GM12875 (cell line): ENCODE measurements around the gene RAP1A.

Experiments used
- H3K4me3 ChIP-seq: one replicate; pipeline ENCODE4 v1.5.1; 2011; ENCODE audit warnings: low read depth, low read length, control low read depth
- TF ChIP-seq, protein P1 (sequence below): IDR thresholded peaks from 2 replicates; pipeline ENCODE4 v1.5.1; 2011; ENCODE audit warnings: low read depth, mild to moderate bottlenecking, control low read depth, inconsistent platforms, low read length, moderate library complexity, borderline replicate concordance; ENCODE audit not compliant: insufficient read depth

Gene RAP1A

DNA sequence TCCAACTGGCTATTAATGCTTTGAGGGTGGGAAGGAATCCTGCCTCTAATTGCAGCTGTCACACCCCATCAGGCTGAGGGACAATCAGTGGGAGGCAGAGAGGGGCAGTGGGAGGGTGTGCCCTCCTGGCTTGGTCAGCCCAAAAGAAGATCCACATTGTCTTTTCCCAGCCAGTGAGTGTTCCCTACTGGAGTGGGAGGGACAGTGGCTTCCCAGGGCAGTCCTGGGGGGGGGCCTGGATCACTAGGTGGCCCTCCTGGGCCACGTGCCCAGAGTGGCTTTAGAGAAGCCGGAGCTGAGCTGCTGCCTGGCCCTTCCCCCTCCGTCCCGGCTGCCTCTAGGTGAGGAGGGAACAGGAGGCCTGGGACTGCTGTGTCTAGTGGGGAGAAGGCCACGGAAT is 105.6 kb downstream of the RAP1A start:
- H3K4me3 ChIP-seq = no peak overlapping the region
- TF ChIP-seq, protein P1, sequence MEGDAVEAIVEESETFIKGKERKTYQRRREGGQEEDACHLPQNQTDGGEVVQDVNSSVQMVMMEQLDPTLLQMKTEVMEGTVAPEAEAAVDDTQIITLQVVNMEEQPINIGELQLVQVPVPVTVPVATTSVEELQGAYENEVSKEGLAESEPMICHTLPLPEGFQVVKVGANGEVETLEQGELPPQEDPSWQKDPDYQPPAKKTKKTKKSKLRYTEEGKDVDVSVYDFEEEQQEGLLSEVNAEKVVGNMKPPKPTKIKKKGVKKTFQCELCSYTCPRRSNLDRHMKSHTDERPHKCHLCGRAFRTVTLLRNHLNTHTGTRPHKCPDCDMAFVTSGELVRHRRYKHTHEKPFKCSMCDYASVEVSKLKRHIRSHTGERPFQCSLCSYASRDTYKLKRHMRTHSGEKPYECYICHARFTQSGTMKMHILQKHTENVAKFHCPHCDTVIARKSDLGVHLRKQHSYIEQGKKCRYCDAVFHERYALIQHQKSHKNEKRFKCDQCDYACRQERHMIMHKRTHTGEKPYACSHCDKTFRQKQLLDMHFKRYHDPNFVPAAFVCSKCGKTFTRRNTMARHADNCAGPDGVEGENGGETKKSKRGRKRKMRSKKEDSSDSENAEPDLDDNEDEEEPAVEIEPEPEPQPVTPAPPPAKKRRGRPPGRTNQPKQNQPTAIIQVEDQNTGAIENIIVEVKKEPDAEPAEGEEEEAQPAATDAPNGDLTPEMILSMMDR = no peak

DNA sequence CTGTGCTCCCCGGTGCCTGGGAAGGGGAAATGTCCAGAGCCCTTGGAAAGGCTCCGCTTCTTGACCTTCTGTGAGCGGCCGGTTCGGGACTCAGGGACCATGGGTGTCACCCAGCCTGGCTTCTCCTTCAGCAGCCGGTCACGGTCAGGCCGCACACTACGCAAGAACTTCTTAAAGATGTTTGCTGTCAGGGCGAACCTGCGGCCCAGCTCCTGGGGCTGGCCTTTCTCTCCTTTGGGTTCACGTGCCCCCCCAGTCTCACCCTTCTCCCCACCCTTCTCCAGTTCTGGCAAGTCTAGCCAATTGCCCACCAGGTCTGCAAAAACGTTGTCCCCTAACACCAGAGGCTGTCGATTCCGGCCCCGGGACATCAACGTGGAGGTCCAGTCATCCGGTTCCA is 107.5 kb downstream of the RAP1A start:
- TF ChIP-seq, protein P1 = no peak
- no peak overlapping the region for H3K4me3 ChIP-seq

GRCh38 chr1:111729271-111729921 is 109.8 kb downstream of the RAP1A start:
- H3K4me3 ChIP-seq = no peak overlapping the region
- TF ChIP-seq, protein P1 = no peak

DNA sequence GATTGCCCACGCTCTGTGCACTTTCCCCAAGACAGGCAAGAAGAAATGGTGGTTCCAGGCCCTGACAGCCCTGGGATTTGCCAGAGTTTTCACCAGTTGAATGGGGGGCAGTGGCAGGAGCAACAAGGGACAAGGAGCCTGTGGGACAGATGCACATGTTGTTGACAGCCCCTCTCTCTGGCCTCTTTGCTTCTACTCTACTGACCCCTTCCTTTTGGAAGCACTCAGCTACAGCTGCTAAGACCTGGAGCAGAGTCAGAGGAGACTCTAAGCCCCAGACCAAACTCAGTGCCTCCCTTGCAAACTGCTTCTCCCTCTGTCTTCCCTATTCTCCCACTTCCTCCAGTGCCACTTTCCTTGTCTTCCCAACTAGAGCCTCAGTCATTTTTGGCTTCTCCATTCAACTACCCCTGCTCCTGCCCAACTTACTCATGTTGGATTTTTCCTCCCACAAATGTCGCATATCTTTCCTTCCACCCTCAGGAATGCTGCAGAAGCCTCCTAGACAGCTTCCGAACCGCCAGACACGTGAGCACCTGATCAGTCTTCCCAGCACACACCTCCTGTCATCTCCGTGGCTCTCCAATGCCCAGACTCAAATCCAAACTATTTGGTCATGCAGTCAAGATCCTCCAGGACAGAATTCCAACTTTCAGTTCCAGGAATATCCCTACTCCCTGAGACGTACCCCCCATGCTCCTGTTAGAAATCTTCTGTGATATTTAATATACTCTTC is 110.5 kb downstream of the RAP1A start:
- TF ChIP-seq, protein P1 = no peak
- H3K4me3 ChIP-seq = no peak overlapping the region

GRCh38 chr1:111730706-111731105 is 111.1 kb downstream of the RAP1A start:
- TF ChIP-seq, protein P1 = no peak
- H3K4me3 ChIP-seq = no peak overlapping the region

DNA sequence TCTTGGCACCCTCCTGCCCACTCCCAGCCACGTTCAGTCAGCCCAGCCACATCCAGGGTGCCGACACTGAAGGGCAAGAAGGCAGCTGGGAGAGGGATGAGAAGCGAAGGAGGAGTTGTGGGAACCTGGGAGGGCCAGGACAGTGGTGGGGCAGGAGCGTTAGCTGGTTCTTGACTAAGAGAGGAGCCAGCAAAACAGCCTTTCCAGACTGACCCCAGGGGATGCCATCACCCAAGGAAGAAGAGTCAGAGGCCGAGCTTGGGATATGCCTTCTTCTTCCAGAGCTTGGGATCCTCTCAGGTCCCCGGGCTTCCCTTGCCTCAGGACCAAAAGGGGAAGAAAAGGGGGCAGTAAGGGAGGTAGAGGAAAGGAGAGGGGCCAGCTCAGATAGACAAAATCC is 112.4 kb downstream of the RAP1A start:
- no peak overlapping the region for H3K4me3 ChIP-seq
- TF ChIP-seq, protein P1 = no peak

GRCh38 chr1:111732718-111733117 is 113.1 kb downstream of the RAP1A start:
- TF ChIP-seq, protein P1 = no peak

More at GRCh38 chr1:111732718-111733117, 113.1 kb downstream of the RAP1A start:
- no peak overlapping the region for H3K4me3 ChIP-seq
